A549 (cell line): ENCODE measurements around the gene EVC. TPM values are rescaled to one million over a fixed set of nuclear protein-coding genes. Genes with fewer than 3 reads are reported as not detected.

Source experiments
- ATAC-seq, 2 experiments: fragments of 200-7000 bp in 1 of 2; fragments of >200 bp in 1 of 2; cut with Nextera tagmentation in 1 of 2; cut with Tn5 transposase in 1 of 2; 3 replicates each; pipeline versions ENCODE4 v1.8.0 to v1.9.1; 2018 to 2020; ENCODE audit warnings: mild to moderate bottlenecking in 1 of 2, moderate library complexity in 1 of 2
- CTCF ChIA-PET: fragments of 300-600 bp; sonication (Branson Sonifier 250); formaldehyde crosslinking; extraction: SDS; loops from one replicate; lab custom pipeline; 2021; ENCODE audit warnings: antibody characterized with exemption, inconsistent platforms; lab: Yijun Ruan, JAX
- POLR2A ChIA-PET: fragments of 350-600 bp; formaldehyde crosslinking; extraction: SDS; loops from one replicate; lab custom pipeline; 2021; ENCODE audit warnings: antibody characterized with exemption, inconsistent platforms; lab: Yijun Ruan, JAX
- DNase-seq, 2 experiments: peaks; one replicate each; pipeline versions ENCODE4 v3.0.0 to v3.0.0-alpha.2; 2011 to 2016; ENCODE audit warnings: low read depth in 1 of 2, low spot score in 1 of 2
- FAIRE-seq: peaks from 2 replicates; lab custom pipeline; 2011; peaks lifted over from hg19 to GRCh38; lab: Jason Lieb, UNC
- H3K27ac ChIP-seq, 2 experiments: fragments of >200 bp; sonication (Bioruptor Twin); formaldehyde crosslinking; 3 replicates each; pipeline ENCODE4 v1.5.1; 2016 to 2017
- H3K4me1 ChIP-seq: fragments of >200 bp; sonication (Bioruptor Twin); formaldehyde crosslinking; 3 replicates; pipeline ENCODE4 v1.6.1; 2016
- H3K4me2 ChIP-seq: fragments of >200 bp; sonication (Bioruptor Twin); formaldehyde crosslinking; 3 replicates; pipeline ENCODE4 v1.6.1; 2016
- H3K4me3 ChIP-seq: fragments of >200 bp; sonication (Bioruptor Twin); formaldehyde crosslinking; 3 replicates; pipeline ENCODE4 v1.5.1; 2016
- H3K9me3 ChIP-seq: fragments of >200 bp; sonication (Bioruptor Twin); formaldehyde crosslinking; 3 replicates; pipeline ENCODE4 v1.6.1; 2016
- BHLHE40 ChIP-seq: IDR thresholded peaks from 2 replicates; pipeline ENCODE4 v1.6.1; 2012; ENCODE audit warnings: low read depth, low read length, inconsistent platforms
- E2F6 ChIP-seq: IDR thresholded peaks from 2 replicates; pipeline ENCODE4 v1.6.1; 2012; ENCODE audit warnings: low read depth, borderline replicate concordance
- EHF ChIP-seq: fragments of 250-450 bp; sonication (Bioruptor Pico); IDR thresholded peaks from 2 replicates; pipeline ENCODE4 v1.5.0; 2020; ENCODE audit warnings: mild to moderate bottlenecking
- FOSL2 ChIP-seq, 2 experiments: fragments of 450-650 bp in 1 of 2; fragments of >200 bp in 1 of 2; sonication (Bioruptor Twin) in 1 of 2; formaldehyde crosslinking; IDR thresholded peaks; 2 replicates each; pipeline versions ENCODE4 v1.5.0 to v1.6.1; 2016 to 2020; ENCODE audit warnings: mild to moderate bottlenecking in 1 of 2, moderate library complexity in 1 of 2
- JUN ChIP-seq, 2 experiments: fragments of >200 bp; sonication (Bioruptor Twin); formaldehyde crosslinking; IDR thresholded peaks; 2 replicates in 1 of 2; 3 replicates in 1 of 2; pipeline ENCODE4 v1.6.1; 2016 to 2017
- MAX ChIP-seq: IDR thresholded peaks from 2 replicates; pipeline ENCODE4 v1.6.1; 2012
- POLR2A ChIP-seq: IDR thresholded peaks from 2 replicates; pipeline ENCODE4 v1.6.1; 2012; ENCODE audit warnings: mild to moderate bottlenecking, low read length
- RCOR1 ChIP-seq: fragments of 150-350 bp; IDR thresholded peaks from 2 replicates; pipeline ENCODE4 v1.6.1; 2014; ENCODE audit warnings: antibody characterized with exemption, low read length, low read depth
- REST ChIP-seq: fragments of 200-600 bp; sonication (generic); IDR thresholded peaks from 2 replicates; pipeline ENCODE4 v1.6.1; 2016; ENCODE audit warnings: antibody characterized with exemption, mild to moderate bottlenecking, moderate library complexity
- RFX5 ChIP-seq: fragments of 450-650 bp; IDR thresholded peaks from 2 replicates; pipeline ENCODE4 v1.7.1; 2014; ENCODE audit warnings: antibody characterized with exemption, mild to moderate bottlenecking, moderate library complexity
- WGBS: methylation state at CpG from one replicate; pipeline ENCODE4 v1.1.6; 2017; ENCODE audit errors: missing lambda C conversion rate; 5-methylcytosine and 5-hydroxymethylcytosine counted together
- polyA plus RNA-seq, 4 experiments: library from polyadenylated mRNA; depleted of rRNA in 3 of 4; stranded (reverse); fragments of >200 nt; fragmentation: RNase III in 1 of 4; extraction: RNeasy Plus Mini Kit Qiagen cat#74134 plus additional on column Dnase treatment in 1 of 4; gene quantifications; 2 replicates in 3 of 4; 3 replicates in 1 of 4; pipeline ENCODE4 v1.2.3, GENCODE V29; 2011 to 2017

The EVC gene
- polyA plus RNA-seq, 2 of the 4 experiments (the other 2 are of a cell fraction), result 3.0 to 5.5 TPM

- DNase-seq (peak; percentile 8 to 10), FAIRE-seq (no peak), ATAC-seq (peak in 1 of 2 experiments; percentile 45; a peak in 3 of 6 replicates)
- Histone ChIP-seq H3K27ac (peak overlapping the region; percentile 92 to 97), H3K4me2 (peak overlapping the region; percentile 97), H3K9me3 (no peaks in the 10 kb centered on the region), H3K4me3 (peak overlapping the region; percentile 83), H3K4me1 (peaks cover 36% of the 10 kb centered on the region)
- CTCF ChIA-PET, result interaction anchor here (0.8 to 3.0 kb wide), 3 partner anchors 82 to 658 kb away, joined by 3 to 13 read pairs (median 4); no protein-coding TSS in a partner anchor
- 12% methylated on average over 12 of the region's 41 CpGs for WGBS
- POLR2A ChIA-PET, result interaction anchor here (0.6 to 0.7 kb wide), 2 partner anchors 14 to 79 kb away, joined by 3 read pairs; no protein-coding TSS in a partner anchor
- TF ChIP-seq E2F6 (0 out of 2 replicates have a peak, but pooled peaks have one; percentile 44), POLR2A (no peak), JUN (IDR thresholded peaks at IDR 0.05) (0 out of 5 replicates have a peak, but pooled peaks of 1 of the 2 experiments have one; percentile 43)
Measured at GRCh38 chr4:5707778-5708448, 3.1 kb upstream of the EVC start.

GRCh38 chr4:5708449-5709206, 2.4 kb upstream of the EVC start, which contains the start of gene EVC2:
Gene EVC2, minus strand, starts transcription at chr4:5708559. Its CDS starts 46 bp downstream, at chr4:5708513.
- Histone ChIP-seq H3K9me3 (no peaks in the 10 kb centered on the region), H3K27ac (peak within 1 kb of the TSS; percentile 92 to 97), H3K4me2 (peak within 1 kb of the TSS; percentile 97), H3K4me3 (peak within 1 kb of the TSS; percentile 83), H3K4me1 (peaks cover 38% of the 10 kb centered on the region)
- ATAC-seq (peak in 1 of 2 experiments; percentile 62; a peak in 3 of 6 replicates), FAIRE-seq (no peak), DNase-seq (peak; percentile 13 to 27)
- POLR2A ChIA-PET, result interaction anchor here (0.6 to 0.7 kb wide), 2 partner anchors 13 to 78 kb away, joined by 3 read pairs; no protein-coding TSS in a partner anchor
- WGBS, result 42% methylated on average over 28 of the region's 57 CpGs
- TF ChIP-seq POLR2A (peak; percentile 54; the same call in 1 of the 2 replicates), E2F6 (0 out of 2 replicates have a peak, but pooled peaks have one; percentile 23), MAX (peak; percentile 42; the same call in 1 of the 2 replicates), RFX5 (no peak)
- CTCF ChIA-PET, result interaction anchor here (0.7 to 3.0 kb wide), 4 partner anchors 42 to 309 kb away, joined by 3 to 13 read pairs (median 4); no protein-coding TSS in a partner anchor

GRCh38 chr4:5709207-5709575, 1.8 kb upstream of the EVC start:
- TF ChIP-seq RCOR1, result no peak
- no peak for TF ChIP-seq FOSL2 (IDR thresholded peaks at IDR 0.05)
- no peak for TF ChIP-seq FOSL2 (CRISPR knock-in tag; IDR thresholded peaks at IDR 0.05)
- no peak for TF ChIP-seq EHF (CRISPR knock-in tag)
- H3K4me1 ChIP-seq, result peaks cover 38% of the 10 kb centered on the region
- no peak overlapping the region for H3K4me2 ChIP-seq
- H3K9me3 ChIP-seq, result no peaks in the 10 kb centered on the region
- H3K27ac ChIP-seq, result peak overlapping the region; percentile 6 to 97; a peak in 3 of 6 replicates
- 89% methylated on average over 5 of the region's 8 CpGs for WGBS
- CTCF ChIA-PET, result interaction anchor here (0.7 to 3.0 kb wide), 3 partner anchors 41 to 250 kb away, joined by 3 to 13 read pairs (median 3); no protein-coding TSS in a partner anchor
- DNase-seq (no peak), ATAC-seq (no peak), FAIRE-seq (no peak)
- POLR2A ChIA-PET, result no interaction called here
- H3K4me3 ChIP-seq, result no peak overlapping the region

GRCh38 chr4:5710065-5710960, 688 bp upstream of the EVC start:
- ChIA-PET POLR2A (no interaction called here), CTCF (interaction anchor here (1.2 to 3.0 kb wide), 2 partner anchors 80 to 659 kb away, joined by 5 to 13 read pairs; partner anchors contain the start of gene STK32B)
- peak; percentile 33 to 44 for DNase-seq
- TF ChIP-seq REST (no peak), BHLHE40 (peak; percentile 9; the same call in 1 of the 2 replicates)
- TF ChIP-seq, all 56 proteins: peak for 1
- WGBS, result 14% methylated on average over 12 of the region's 13 CpGs
- Histone ChIP-seq H3K4me1 (peaks cover 38% of the 10 kb centered on the region), H3K4me3 (peak overlapping the region; percentile 87), H3K9me3 (peaks cover 7% of the 10 kb centered on the region), H3K4me2 (peak overlapping the region; percentile 90), H3K27ac (peak overlapping the region; percentile 84 to 97)
- FAIRE-seq (no peak), ATAC-seq (peak; percentile 66 to 76)
